SU-DHL-6 (cell line): ENCODE measurements around the gene ATL3.
"Not testable (repeated sequence)": the region's sequence is repeated elsewhere in the genome, so short reads cannot be mapped to it uniquely, and the experiment has no call there.

ENCODE experiments used
- H2AFZ ChIP-seq: fragments of 200-600 bp; sonication (generic); 2 replicates; pipeline ENCODE4 v1.6.1; 2014; ENCODE audit warnings: low read depth, mild to moderate bottlenecking, moderate library complexity, mixed read lengths, antibody characterized with exemption, low read length; ENCODE audit not compliant: severe bottlenecking
- H3F3A ChIP-seq: fragments of 200-600 bp; shearing (Covaris generic); 2 replicates; pipeline ENCODE4 v1.6.0; 2016; ENCODE audit warnings: antibody characterized with exemption, mild to moderate bottlenecking; ENCODE audit not compliant: insufficient read depth
- H3K27ac ChIP-seq: fragments of 200-600 bp; sonication (generic); 2 replicates; pipeline ENCODE4 v1.5.1; 2016; ENCODE audit warnings: low read depth, mild to moderate bottlenecking, low read length, moderate library complexity, mixed read lengths
- H3K27me3 ChIP-seq: fragments of 200-600 bp; sonication (generic), shearing (Covaris generic); 2 replicates; pipeline ENCODE4 v1.6.0; 2014; ENCODE audit warnings: mild to moderate bottlenecking, low read length
- H3K36me3 ChIP-seq: fragments of 200-600 bp; sonication (generic); 2 replicates; pipeline ENCODE4 v1.6.1; 2014; ENCODE audit warnings: mild to moderate bottlenecking, low read length, mixed read lengths
- H3K4me2 ChIP-seq: fragments of 300-600, 200-600 bp; shearing (Covaris generic), sonication (generic); 2 replicates; pipeline ENCODE4 v1.6.0; 2014; ENCODE audit warnings: low read length, low read depth, mild to moderate bottlenecking; ENCODE audit not compliant: poor library complexity, severe bottlenecking
- H3K4me3 ChIP-seq: fragments of 200-600 bp; sonication (generic); 2 replicates; pipeline ENCODE4 v1.5.1; 2014; ENCODE audit warnings: antibody characterized with exemption, low read length, mild to moderate bottlenecking, mixed read lengths; ENCODE audit not compliant: insufficient read depth, poor library complexity, severe bottlenecking
- H3K79me2 ChIP-seq: fragments of 200-600 bp; sonication (generic); 2 replicates; pipeline ENCODE4 v1.6.1; 2014; ENCODE audit warnings: mild to moderate bottlenecking, low read length, moderate library complexity; ENCODE audit not compliant: insufficient read depth
- H3K9ac ChIP-seq: fragments of 200-600 bp; sonication (generic); 2 replicates; pipeline ENCODE4 v1.7.0; 2014; ENCODE audit warnings: mild to moderate bottlenecking, low read length
- H3K9me2 ChIP-seq: fragments of 200-600 bp; sonication (generic); replicated peaks from 2 replicates; pipeline ENCODE4 v1.6.1; 2014; ENCODE audit warnings: low read length; ENCODE audit not compliant: insufficient read depth
- H3K9me3 ChIP-seq: fragments of 200-600 bp; sonication (generic); 2 replicates; pipeline ENCODE4 v1.6.1; 2014; ENCODE audit warnings: low read length, mixed read lengths; ENCODE audit not compliant: insufficient read depth
- H4K20me1 ChIP-seq: fragments of 200-600 bp; sonication (generic); 2 replicates; pipeline ENCODE4 v1.6.1; 2014; ENCODE audit warnings: low read depth, mild to moderate bottlenecking, antibody characterized with exemption, low read length, moderate library complexity, mixed read lengths
- EZH2phosphoT487 ChIP-seq: fragments of 200-600 bp; sonication (generic), shearing (Covaris generic); conservative IDR thresholded peaks from 2 replicates; pipeline ENCODE4 v1.6.1; 2018; ENCODE audit warnings: mild to moderate bottlenecking, antibody characterized with exemption, low read length, moderate library complexity, mixed read lengths
- TF ChIP-seq, protein P1 (sequence below): fragments of 200-600 bp; sonication (generic); IDR thresholded peaks from one replicate; pipeline ENCODE4 v1.5.1; 2017; ENCODE audit warnings: antibody characterized with exemption, mild to moderate bottlenecking, low read length, moderate library complexity; ENCODE audit not compliant: insufficient read depth, poor library complexity, severe bottlenecking

ATL3 gene

DNA sequence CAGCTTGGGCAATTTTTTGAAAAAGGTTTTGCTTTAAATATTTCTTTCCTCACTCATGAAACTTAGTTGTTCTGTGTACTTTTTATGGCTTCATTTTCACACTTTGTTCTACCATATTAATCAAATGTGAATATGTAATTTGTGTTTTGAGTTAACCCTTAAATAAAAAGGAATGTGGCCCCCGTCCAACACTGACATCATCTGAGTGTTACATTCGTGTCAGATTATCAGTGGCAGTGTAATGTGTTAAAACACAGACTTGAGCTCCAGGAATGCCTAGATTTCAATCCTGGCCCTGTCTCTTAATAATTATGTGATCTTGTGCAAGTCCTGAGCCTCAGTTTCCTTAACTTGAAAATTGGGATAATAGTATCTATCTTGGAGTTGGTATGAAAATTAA, 15.8 kb upstream of the ATL3 start:
- Histone ChIP-seq H3K36me3 (no peaks in the 10 kb centered on the region), H3F3A (0 out of 2 replicates have a peak, but pooled peaks cover 3% of the 10 kb centered on the region), H3K4me2 (no peak overlapping the region), H3K9me2 (no peaks in the 10 kb centered on the region), H3K79me2 (peaks cover 97% of the 10 kb centered on the region), H3K4me3 (no peak overlapping the region), H4K20me1 (peaks cover 4% of the 10 kb centered on the region; the same call in 1 of the 2 replicates), H3K27ac (no peak overlapping the region), H3K9me3 (no peaks in the 10 kb centered on the region), H3K9ac (no peak overlapping the region), H2AFZ (no peak overlapping the region), H3K27me3 (no peaks in the 10 kb centered on the region)
- TF ChIP-seq, protein P1, sequence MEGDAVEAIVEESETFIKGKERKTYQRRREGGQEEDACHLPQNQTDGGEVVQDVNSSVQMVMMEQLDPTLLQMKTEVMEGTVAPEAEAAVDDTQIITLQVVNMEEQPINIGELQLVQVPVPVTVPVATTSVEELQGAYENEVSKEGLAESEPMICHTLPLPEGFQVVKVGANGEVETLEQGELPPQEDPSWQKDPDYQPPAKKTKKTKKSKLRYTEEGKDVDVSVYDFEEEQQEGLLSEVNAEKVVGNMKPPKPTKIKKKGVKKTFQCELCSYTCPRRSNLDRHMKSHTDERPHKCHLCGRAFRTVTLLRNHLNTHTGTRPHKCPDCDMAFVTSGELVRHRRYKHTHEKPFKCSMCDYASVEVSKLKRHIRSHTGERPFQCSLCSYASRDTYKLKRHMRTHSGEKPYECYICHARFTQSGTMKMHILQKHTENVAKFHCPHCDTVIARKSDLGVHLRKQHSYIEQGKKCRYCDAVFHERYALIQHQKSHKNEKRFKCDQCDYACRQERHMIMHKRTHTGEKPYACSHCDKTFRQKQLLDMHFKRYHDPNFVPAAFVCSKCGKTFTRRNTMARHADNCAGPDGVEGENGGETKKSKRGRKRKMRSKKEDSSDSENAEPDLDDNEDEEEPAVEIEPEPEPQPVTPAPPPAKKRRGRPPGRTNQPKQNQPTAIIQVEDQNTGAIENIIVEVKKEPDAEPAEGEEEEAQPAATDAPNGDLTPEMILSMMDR: no peak
- TF ChIP-seq EZH2phosphoT487: no peak

DNA sequence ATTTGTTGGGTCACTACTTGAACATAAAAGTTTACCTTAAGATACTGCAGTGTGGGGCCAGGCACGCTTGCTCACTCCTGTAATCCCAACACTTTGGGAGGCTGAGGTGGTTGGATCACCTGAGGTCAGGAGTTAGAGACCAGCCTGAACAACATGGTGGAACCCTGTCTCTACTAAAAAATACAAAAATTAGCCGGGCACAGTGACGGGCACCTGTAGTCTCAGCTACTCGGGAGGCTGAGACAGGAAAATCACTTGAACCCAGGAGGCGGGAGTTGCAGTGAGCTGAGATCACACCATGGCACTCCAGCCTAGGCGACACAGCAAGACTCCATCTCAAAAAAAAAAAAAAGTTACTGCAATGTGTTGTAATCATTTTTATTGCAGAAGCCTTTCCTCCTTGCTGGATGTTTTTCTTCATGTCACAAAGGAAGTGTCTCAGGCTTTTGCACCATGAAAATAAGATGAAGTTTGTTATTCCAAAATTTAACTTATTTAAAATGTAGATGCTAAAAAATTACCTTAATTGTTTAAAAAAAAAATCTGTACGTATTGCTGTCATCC, 14.1 kb upstream of the ATL3 start:
- not testable (repeated sequence) for H3K9ac ChIP-seq

DNA sequence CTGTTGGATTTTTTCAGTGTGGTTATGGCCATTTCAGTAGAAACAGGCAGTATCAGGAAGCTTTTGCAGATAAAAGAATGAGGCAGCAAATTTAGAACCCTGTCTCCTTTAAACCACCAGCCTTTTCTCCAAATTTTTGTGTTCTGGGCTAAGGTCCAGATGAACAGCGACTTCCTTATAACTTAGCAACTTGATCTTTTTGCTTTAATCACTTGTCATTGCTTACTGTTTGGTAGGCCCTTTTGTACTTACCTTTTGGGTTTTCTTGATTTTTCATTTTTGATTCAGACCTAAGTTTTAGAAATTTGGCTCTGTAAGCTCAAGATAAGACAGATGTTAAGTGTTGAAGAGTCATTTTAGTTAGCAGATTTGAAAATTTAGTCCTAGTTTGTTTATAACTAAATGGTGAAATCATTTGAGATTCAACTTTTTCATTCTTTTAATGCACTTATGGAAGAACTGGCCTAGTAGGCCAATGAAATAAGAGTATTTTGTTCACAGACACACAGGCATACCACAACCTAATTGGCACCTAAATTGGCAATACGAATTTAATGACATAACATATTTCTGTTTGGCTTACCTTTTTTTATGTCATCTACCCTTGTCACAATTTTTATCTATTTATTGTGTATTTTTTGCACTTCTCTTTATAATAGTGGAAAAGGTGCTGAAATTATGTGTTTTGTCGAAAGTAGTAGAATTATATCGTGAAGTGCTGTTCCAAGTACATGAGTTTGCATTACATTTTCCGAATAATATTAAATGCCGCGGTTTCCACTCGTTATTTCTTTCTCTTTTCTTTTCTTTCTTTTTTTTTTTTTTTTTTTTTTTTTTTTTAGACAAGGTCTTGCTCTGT, 12.2 kb upstream of the ATL3 start:
- Histone ChIP-seq H3K9ac (peak overlapping the region; percentile 90), H3K27ac (peak overlapping the region; percentile 80), H3K4me3 (peak overlapping the region; percentile 80), H3K36me3 (no peaks in the 10 kb centered on the region), H3K9me3 (no peaks in the 10 kb centered on the region), H3K79me2 (peaks cover 67% of the 10 kb centered on the region), H4K20me1 (no peaks in the 10 kb centered on the region; the same call in 1 of the 2 replicates), H3K9me2 (no peaks in the 10 kb centered on the region), H2AFZ (no peak overlapping the region), H3F3A (no peaks in the 10 kb centered on the region), H3K27me3 (no peaks in the 10 kb centered on the region), H3K4me2 (peak overlapping the region; percentile 75)
- TF ChIP-seq, protein P1: no peak
- no peak for TF ChIP-seq EZH2phosphoT487

More for the DNA sequence above, 14.1 kb upstream of the ATL3 start:
- H4K20me1 ChIP-seq, H2AFZ ChIP-seq, H3K27me3 ChIP-seq, H3K36me3 ChIP-seq, H3K9me2 ChIP-seq, H3K27ac ChIP-seq, H3F3A ChIP-seq, H3K4me3 ChIP-seq, H3K4me2 ChIP-seq, H3K9me3 ChIP-seq: not testable (repeated sequence)
- peaks cover 86% of the 10 kb centered on the region for H3K79me2 ChIP-seq
